GM12878 (cell line): Measurements from ENCODE around the gene SEC62. TPM values are rescaled to one million over a fixed set of nuclear protein-coding genes. Genes with fewer than 3 reads are reported as not detected.
A peak's percentile ranks its signal among the peaks of the same experiment; 100 is the strongest.

Experiments used
- ATF3 ChIP-seq: IDR thresholded peaks from 2 replicates; pipeline ENCODE4 v1.6.1; 2011; ENCODE audit warnings: low read depth, mild to moderate bottlenecking, low read length, moderate library complexity, borderline replicate concordance; ENCODE audit errors: extremely low read depth
- CBX5 ChIP-seq: sonication (generic); IDR thresholded peaks from 2 replicates; pipeline ENCODE4 v1.6.1; 2016; ENCODE audit warnings: low read depth, moderate library complexity, mild to moderate bottlenecking, inconsistent platforms
- CREM ChIP-seq: IDR thresholded peaks from 2 replicates; pipeline ENCODE4 v1.6.1; 2014; ENCODE audit warnings: antibody characterized with exemption, low read depth
- DPF2 ChIP-seq: fragments of 450-650 bp; IDR thresholded peaks from 2 replicates; pipeline ENCODE4 v1.6.1; 2017; ENCODE audit warnings: mild to moderate bottlenecking
- HCFC1 ChIP-seq: fragments of 150-350 bp; IDR thresholded peaks from 2 replicates; pipeline ENCODE4 v1.6.1; 2014; ENCODE audit warnings: low read length
- IKZF1 ChIP-seq: fragments of 450-650 bp; conservative IDR thresholded peaks from 2 replicates; pipeline ENCODE4 v1.6.1; 2017; ENCODE audit warnings: antibody characterized with exemption, mild to moderate bottlenecking
- MEF2B ChIP-seq: fragments of 450-650 bp; IDR thresholded peaks from 2 replicates; pipeline ENCODE4 v1.6.1; 2018; ENCODE audit warnings: mild to moderate bottlenecking, moderate library complexity; ENCODE audit not compliant: partially characterized antibody, poor library complexity, severe bottlenecking
- MXI1 ChIP-seq: fragments of 150-350 bp; IDR thresholded peaks from 2 replicates; pipeline ENCODE4 v1.6.1; 2011; ENCODE audit warnings: low read depth, mild to moderate bottlenecking, inconsistent platforms, low read length, improper control_type of control experiment
- MYC ChIP-seq: IDR thresholded peaks from 2 replicates; pipeline ENCODE4 v1.6.1; 2011; ENCODE audit warnings: mild to moderate bottlenecking, low read length, moderate library complexity, inconsistent platforms; ENCODE audit not compliant: insufficient read depth, insufficient replicate concordance, insufficient read length, severe bottlenecking
- RCOR1 ChIP-seq: conservative IDR thresholded peaks from 2 replicates; pipeline ENCODE4 v1.6.1; 2012; ENCODE audit warnings: low read depth, low read length, improper control_type of control experiment
- SMC3 ChIP-seq: IDR thresholded peaks from 2 replicates; pipeline ENCODE4 v1.6.1; 2011; ENCODE audit warnings: low read length, improper control_type of control experiment, borderline replicate concordance
- SP1 ChIP-seq: IDR thresholded peaks from one replicate; pipeline ENCODE4 v1.6.1; 2011; ENCODE audit warnings: low read depth, low read length
- SREBF1 ChIP-seq: IDR thresholded peaks from 2 replicates; pipeline ENCODE4 v1.6.1; 2012; ENCODE audit warnings: mild to moderate bottlenecking, low read length
- SREBF2 ChIP-seq: IDR thresholded peaks from 2 replicates; pipeline ENCODE4 v1.6.1; 2012; ENCODE audit warnings: mild to moderate bottlenecking, low read length
- YY1 ChIP-seq: IDR thresholded peaks from 2 replicates; pipeline ENCODE4 v1.6.1; 2011; ENCODE audit warnings: low read depth, mild to moderate bottlenecking, low read length
- polyA plus RNA-seq, 11 experiments: library from polyadenylated mRNA; depleted of rRNA in 4 of 11; unstranded in 6 of 11; stranded (reverse) in 5 of 11; fragments of >200 nt; fragmentation: Nextera tagmentation in 4 of 11; fragmentation: Illumina TruSeq in 1 of 11; extraction: Ambion mirVana in 4 of 11; extraction: Trizol in 1 of 11; gene quantifications; 1 replicate in 1 of 11; 2 replicates in 10 of 11; pipeline versions ENCODE4 v1.2.1 to v1.2.3, GENCODE V29; 2011 to 2016; ENCODE audit warnings: inconsistent platforms in 2 of 11, missing spikeins in 2 of 11, low read depth in 1 of 11
- total RNA-seq, 4 experiments: library from RNA; depleted of rRNA in 3 of 4; stranded (reverse); fragments of >200 nt in 3 of 4; fragmentation: Illumina TruSeq in 1 of 4; extraction: Trizol in 1 of 4; gene quantifications; 2 replicates each; pipeline versions ENCODE4 v1.2.1 to v1.2.3, GENCODE V29; 2013 to 2021
- TF ChIP-seq, protein P1 (sequence below): fragments of 150-350 bp; IDR thresholded peaks from 2 replicates; pipeline ENCODE4 v1.6.1; 2016; ENCODE audit warnings: low read depth, low read length
- TF ChIP-seq, protein P2 (sequence below): fragments of 450-650 bp; formaldehyde crosslinking; IDR thresholded peaks from 2 replicates; pipeline ENCODE4 v1.4.0; 2022; ENCODE audit warnings: mild to moderate bottlenecking, moderate library complexity
- TF ChIP-seq, protein P3 (sequence below): IDR thresholded peaks from 2 replicates; pipeline ENCODE4 v1.6.1; 2012; ENCODE audit warnings: mild to moderate bottlenecking, low read depth, low read length

SEC62 gene
- total and polyA plus RNA-seq, 10 of the 15 experiments (the other 5 are each of a cell fraction or from before 2014, with no cell fraction given), result 25.6 to 270 (median 94.8) TPM

DNA sequence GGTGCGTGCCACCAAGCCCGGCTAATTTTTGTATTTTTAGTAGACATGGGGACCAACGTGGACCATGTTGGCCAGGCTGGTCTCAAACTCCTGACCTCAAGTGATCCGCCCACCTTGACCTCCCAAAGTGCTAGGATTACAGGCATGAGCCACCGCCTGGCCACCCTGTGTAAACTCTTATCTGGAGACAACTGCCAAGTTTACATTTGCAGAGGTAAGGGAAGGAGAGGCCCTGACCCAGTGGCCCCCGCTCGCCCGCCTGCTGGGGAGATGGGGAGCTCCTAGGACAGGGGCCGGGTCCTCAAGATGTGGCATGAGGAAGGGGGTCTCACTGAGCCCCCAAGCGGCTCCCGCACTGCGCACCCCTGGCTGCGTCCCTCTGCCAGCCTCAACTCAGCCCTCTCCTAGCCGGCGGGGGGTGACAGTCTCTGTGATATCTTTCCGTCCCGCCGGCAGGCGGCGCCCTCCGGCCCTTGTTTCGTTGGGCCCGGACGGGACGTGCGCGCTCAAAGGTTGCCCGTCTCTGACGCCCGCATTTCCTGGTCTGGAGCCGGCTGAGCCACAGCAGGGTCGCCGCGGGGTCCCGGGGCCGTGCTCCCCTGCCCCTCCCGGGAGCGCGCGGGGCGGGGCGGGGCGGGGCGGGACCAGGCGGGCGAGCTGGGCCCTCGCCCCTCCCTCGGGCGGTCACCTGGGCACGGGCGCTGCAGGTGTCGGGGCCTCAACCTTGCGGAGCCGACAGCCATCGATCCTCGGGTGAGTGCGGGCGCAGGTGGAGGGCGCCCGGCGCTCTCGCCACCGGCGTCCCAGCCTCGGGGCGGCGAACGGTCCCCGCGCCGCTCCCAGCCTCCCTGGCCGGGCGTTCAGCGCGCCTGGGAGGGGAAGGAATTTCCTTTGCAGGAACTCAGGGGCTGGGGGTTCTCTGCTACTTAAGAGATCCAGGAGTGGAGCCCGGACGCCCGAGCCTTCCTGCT, 71.1 kb downstream of the SEC62 start, which contains the start of gene GPR160 (continued):
- TF ChIP-seq, protein P1, sequence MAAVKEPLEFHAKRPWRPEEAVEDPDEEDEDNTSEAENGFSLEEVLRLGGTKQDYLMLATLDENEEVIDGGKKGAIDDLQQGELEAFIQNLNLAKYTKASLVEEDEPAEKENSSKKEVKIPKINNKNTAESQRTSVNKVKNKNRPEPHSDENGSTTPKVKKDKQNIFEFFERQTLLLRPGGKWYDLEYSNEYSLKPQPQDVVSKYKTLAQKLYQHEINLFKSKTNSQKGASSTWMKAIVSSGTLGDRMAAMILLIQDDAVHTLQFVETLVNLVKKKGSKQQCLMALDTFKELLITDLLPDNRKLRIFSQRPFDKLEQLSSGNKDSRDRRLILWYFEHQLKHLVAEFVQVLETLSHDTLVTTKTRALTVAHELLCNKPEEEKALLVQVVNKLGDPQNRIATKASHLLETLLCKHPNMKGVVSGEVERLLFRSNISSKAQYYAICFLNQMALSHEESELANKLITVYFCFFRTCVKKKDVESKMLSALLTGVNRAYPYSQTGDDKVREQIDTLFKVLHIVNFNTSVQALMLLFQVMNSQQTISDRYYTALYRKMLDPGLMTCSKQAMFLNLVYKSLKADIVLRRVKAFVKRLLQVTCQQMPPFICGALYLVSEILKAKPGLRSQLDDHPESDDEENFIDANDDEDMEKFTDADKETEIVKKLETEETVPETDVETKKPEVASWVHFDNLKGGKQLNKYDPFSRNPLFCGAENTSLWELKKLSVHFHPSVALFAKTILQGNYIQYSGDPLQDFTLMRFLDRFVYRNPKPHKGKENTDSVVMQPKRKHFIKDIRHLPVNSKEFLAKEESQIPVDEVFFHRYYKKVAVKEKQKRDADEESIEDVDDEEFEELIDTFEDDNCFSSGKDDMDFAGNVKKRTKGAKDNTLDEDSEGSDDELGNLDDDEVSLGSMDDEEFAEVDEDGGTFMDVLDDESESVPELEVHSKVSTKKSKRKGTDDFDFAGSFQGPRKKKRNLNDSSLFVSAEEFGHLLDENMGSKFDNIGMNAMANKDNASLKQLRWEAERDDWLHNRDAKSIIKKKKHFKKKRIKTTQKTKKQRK, result no peak
- no peak for TF ChIP-seq ATF3
- TF ChIP-seq SREBF1, result no peak
- no peak for TF ChIP-seq RCOR1
- TF ChIP-seq DPF2, result no peak; the same call in 1 of the 2 replicates
- TF ChIP-seq, protein P2, sequence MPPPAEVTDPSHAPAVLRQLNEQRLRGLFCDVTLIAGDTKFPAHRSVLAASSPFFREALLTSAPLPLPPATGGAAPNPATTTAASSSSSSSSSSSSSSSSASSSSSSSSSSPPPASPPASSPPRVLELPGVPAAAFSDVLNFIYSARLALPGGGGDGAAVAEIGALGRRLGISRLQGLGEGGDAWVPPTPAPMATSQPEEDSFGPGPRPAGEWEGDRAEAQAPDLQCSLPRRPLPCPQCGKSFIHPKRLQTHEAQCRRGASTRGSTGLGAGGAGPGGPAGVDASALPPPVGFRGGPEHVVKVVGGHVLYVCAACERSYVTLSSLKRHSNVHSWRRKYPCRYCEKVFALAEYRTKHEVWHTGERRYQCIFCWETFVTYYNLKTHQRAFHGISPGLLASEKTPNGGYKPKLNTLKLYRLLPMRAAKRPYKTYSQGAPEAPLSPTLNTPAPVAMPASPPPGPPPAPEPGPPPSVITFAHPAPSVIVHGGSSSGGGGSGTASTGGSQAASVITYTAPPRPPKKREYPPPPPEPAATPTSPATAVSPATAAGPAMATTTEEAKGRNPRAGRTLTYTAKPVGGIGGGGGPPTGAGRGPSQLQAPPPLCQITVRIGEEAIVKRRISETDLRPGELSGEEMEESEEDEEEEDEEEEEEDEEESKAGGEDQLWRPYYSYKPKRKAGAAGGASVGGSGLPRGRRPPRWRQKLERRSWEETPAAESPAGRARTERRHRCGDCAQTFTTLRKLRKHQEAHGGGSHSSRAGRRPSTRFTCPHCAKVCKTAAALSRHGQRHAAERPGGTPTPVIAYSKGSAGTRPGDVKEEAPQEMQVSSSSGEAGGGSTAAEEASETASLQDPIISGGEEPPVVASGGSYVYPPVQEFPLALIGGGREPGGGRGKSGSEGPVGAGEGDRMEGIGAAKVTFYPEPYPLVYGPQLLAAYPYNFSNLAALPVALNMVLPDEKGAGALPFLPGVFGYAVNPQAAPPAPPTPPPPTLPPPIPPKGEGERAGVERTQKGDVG (CRISPR knock-in tag), result no peak
- peak; percentile 57 for TF ChIP-seq SMC3
- TF ChIP-seq SP1, result no peak
- TF ChIP-seq, protein P3, sequence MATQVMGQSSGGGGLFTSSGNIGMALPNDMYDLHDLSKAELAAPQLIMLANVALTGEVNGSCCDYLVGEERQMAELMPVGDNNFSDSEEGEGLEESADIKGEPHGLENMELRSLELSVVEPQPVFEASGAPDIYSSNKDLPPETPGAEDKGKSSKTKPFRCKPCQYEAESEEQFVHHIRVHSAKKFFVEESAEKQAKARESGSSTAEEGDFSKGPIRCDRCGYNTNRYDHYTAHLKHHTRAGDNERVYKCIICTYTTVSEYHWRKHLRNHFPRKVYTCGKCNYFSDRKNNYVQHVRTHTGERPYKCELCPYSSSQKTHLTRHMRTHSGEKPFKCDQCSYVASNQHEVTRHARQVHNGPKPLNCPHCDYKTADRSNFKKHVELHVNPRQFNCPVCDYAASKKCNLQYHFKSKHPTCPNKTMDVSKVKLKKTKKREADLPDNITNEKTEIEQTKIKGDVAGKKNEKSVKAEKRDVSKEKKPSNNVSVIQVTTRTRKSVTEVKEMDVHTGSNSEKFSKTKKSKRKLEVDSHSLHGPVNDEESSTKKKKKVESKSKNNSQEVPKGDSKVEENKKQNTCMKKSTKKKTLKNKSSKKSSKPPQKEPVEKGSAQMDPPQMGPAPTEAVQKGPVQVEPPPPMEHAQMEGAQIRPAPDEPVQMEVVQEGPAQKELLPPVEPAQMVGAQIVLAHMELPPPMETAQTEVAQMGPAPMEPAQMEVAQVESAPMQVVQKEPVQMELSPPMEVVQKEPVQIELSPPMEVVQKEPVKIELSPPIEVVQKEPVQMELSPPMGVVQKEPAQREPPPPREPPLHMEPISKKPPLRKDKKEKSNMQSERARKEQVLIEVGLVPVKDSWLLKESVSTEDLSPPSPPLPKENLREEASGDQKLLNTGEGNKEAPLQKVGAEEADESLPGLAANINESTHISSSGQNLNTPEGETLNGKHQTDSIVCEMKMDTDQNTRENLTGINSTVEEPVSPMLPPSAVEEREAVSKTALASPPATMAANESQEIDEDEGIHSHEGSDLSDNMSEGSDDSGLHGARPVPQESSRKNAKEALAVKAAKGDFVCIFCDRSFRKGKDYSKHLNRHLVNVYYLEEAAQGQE, result no peak
- TF ChIP-seq SREBF2, result no peak
- peak; percentile 73; the same call in 1 of the 2 replicates for TF ChIP-seq YY1
- no peak for TF ChIP-seq CBX5
- no peak for TF ChIP-seq MEF2B
- peak; percentile 42; the same call in 1 of the 2 replicates for TF ChIP-seq CREM
- peak; percentile 26; the same call in 1 of the 2 replicates for TF ChIP-seq HCFC1
- no peak for TF ChIP-seq MXI1
- no peak for TF ChIP-seq MYC
- peak; percentile 88 for TF ChIP-seq IKZF1
